Fibroblast of the aortic adventitia (primary cell): ENCODE results near the gene CEP164. TPM values are rescaled to one million over a fixed set of nuclear protein-coding genes. Genes with fewer than 3 reads are reported as not detected.

ENCODE experiments used
- DNase-seq: peaks from one replicate; pipeline ENCODE4 v3.0.0-alpha.2; 2010; ENCODE audit warnings: low read depth
- H3K4me3 ChIP-seq: 2 replicates; pipeline ENCODE4 v1.5.1; 2011; ENCODE audit warnings: low read depth, mild to moderate bottlenecking, control low read depth, low read length, moderate library complexity
- CTCF ChIP-seq: IDR thresholded peaks from 2 replicates; pipeline ENCODE4 v1.5.1; 2011; ENCODE audit warnings: mild to moderate bottlenecking, low read length, control low read depth, inconsistent platforms; ENCODE audit not compliant: insufficient read depth
- total RNA-seq: library from RNA; depleted of rRNA; stranded (reverse); fragments of >200 nt; gene quantifications from 2 replicates; pipeline ENCODE4 v1.2.3, GENCODE V29; 2012; ENCODE audit warnings: low replicate concordance

The CEP164 gene
- total RNA-seq, 1 donor: 38.5 TPM

GRCh38 chr11:117435326-117435725, 107.7 kb downstream of the CEP164 start:
- no peak overlapping the region for H3K4me3 ChIP-seq
- no peak for DNase-seq
- no peak for TF ChIP-seq CTCF

- TF ChIP-seq CTCF: no peak
- H3K4me3 ChIP-seq: no peak overlapping the region
- DNase-seq: no peak
Measured at GRCh38 chr11:117437041-117437790, 109.6 kb downstream of the CEP164 start.

GRCh38 chr11:117437791-117438130, 110.1 kb downstream of the CEP164 start:
- no peak for DNase-seq
- H3K4me3 ChIP-seq: no peak overlapping the region
- TF ChIP-seq CTCF: no peak

- H3K4me3 ChIP-seq: no peak overlapping the region
- no peak for DNase-seq
- no peak for TF ChIP-seq CTCF
Measured at GRCh38 chr11:117438371-117439000, 110.8 kb downstream of the CEP164 start.

GRCh38 chr11:117439256-117439655, 111.6 kb downstream of the CEP164 start:
- no peak overlapping the region for H3K4me3 ChIP-seq
- no peak for DNase-seq
- no peak for TF ChIP-seq CTCF

- no peak for DNase-seq
- TF ChIP-seq CTCF: no peak
- H3K4me3 ChIP-seq: no peak overlapping the region
Measured at GRCh38 chr11:117440258-117440657, 112.6 kb downstream of the CEP164 start.
